ENCODE results near the gene DLEC1. TPM values are rescaled to one million over a fixed set of nuclear protein-coding genes. Genes with fewer than 3 reads are reported as not detected.
"Not testable (repeated sequence)": the region's sequence is repeated elsewhere in the genome, so short reads cannot be mapped to it uniquely, and the experiment has no call there.

The DLEC1 gene
- total RNA-seq, 1 donor from 2014 or later = 1.1 TPM

- no peak for DNase-seq
- intact Hi-C loops (cut with micrococcal nuclease) = no loop called here
- ATAC-seq = no peak
These were observed 20.6 kb downstream of the DLEC1 start for GRCh38 chr3:38059591-38059990.

- DNase-seq (no peak), ATAC-seq (no peak)
- intact Hi-C loops (cut with micrococcal nuclease) = no loop called here
These were observed 23.8 kb downstream of the DLEC1 start for GRCh38 chr3:38062809-38063208.

GRCh38 chr3:38064453-38064852, 25.4 kb downstream of the DLEC1 start:
- DNase-seq; intact Hi-C loops (cut with micrococcal nuclease); ATAC-seq: not testable (repeated sequence)

GRCh38 chr3:38067508-38068233, 28.7 kb downstream of the DLEC1 start:
- intact Hi-C loops (cut with micrococcal nuclease) = no loop called here
- DNase-seq (no peak), ATAC-seq (no peak)

GRCh38 chr3:38070013-38070412, 31.0 kb downstream of the DLEC1 start:
- intact Hi-C loops (cut with micrococcal nuclease) = no loop called here
- DNase-seq (no peak), ATAC-seq (no peak)

- intact Hi-C loops (cut with micrococcal nuclease); ATAC-seq; DNase-seq: not testable (repeated sequence)
These were observed 38.1 kb downstream of the DLEC1 start for GRCh38 chr3:38077073-38077472.

GRCh38 chr3:38082296-38082695, 43.3 kb downstream of the DLEC1 start:
- not testable (repeated sequence) for ATAC-seq, DNase-seq

GRCh38 chr3:38083254-38083653, 44.2 kb downstream of the DLEC1 start:
- ATAC-seq; DNase-seq; intact Hi-C loops (cut with micrococcal nuclease): not testable (repeated sequence)

More at GRCh38 chr3:38082296-38082695, 43.3 kb downstream of the DLEC1 start:
- intact Hi-C loops (cut with micrococcal nuclease) = not testable (repeated sequence)

GRCh38 chr3:38083871-38084333, 44.9 kb downstream of the DLEC1 start:
- ATAC-seq (no peak), DNase-seq (no peak)
- intact Hi-C loops (cut with micrococcal nuclease) = no loop called here

GRCh38 chr3:38084334-38085310, 45.6 kb downstream of the DLEC1 start:
- ATAC-seq (peak; percentile 41), DNase-seq (no peak)
- intact Hi-C loops (cut with micrococcal nuclease) = no loop called here

GRCh38 chr3:38085311-38085942, 46.4 kb downstream of the DLEC1 start:
- DNase-seq (no peak), ATAC-seq (no peak)
- intact Hi-C loops (cut with micrococcal nuclease) = no loop called here

GRCh38 chr3:38085943-38086324, 46.9 kb downstream of the DLEC1 start:
- peak; percentile 73 for ATAC-seq
- intact Hi-C loops (cut with micrococcal nuclease) = no loop called here
- no peak for DNase-seq

GRCh38 chr3:38086496-38086895, 47.5 kb downstream of the DLEC1 start:
- ATAC-seq = no peak
- DNase-seq = no peak
- intact Hi-C loops (cut with micrococcal nuclease) = no loop called here

GRCh38 chr3:38087278-38087677, 48.3 kb downstream of the DLEC1 start:
- ATAC-seq; DNase-seq; intact Hi-C loops (cut with micrococcal nuclease): not testable (repeated sequence)

- intact Hi-C loops (cut with micrococcal nuclease) = no loop called here
- DNase-seq (no peak), ATAC-seq (no peak)
These were observed 49.4 kb downstream of the DLEC1 start for GRCh38 chr3:38088126-38089078.

GRCh38 chr3:38089163-38089562, 50.2 kb downstream of the DLEC1 start:
- DNase-seq = peak; percentile 42
- intact Hi-C loops (cut with micrococcal nuclease) = no loop called here
- ATAC-seq = peak; percentile 69

GRCh38 chr3:38090453-38090852, 51.4 kb downstream of the DLEC1 start:
- intact Hi-C loops (cut with micrococcal nuclease) = no loop called here
- no peak for ATAC-seq
- no peak for DNase-seq

GRCh38 chr3:38094999-38095398, 56.0 kb downstream of the DLEC1 start:
- intact Hi-C loops (cut with micrococcal nuclease) = no loop called here
- DNase-seq = no peak
- no peak for ATAC-seq

Data from left ventricle myocardium superior (tissue), 1 donor.